K562 (cell line): Measurements from ENCODE around the gene NPEPL1. TPM values are rescaled to one million over a fixed set of nuclear protein-coding genes. Genes with fewer than 3 reads are reported as not detected.

Experiments
- BRF1 ChIP-seq: IDR thresholded peaks from 3 replicates; pipeline ENCODE4 v1.6.1; 2011; ENCODE audit warnings: borderline replicate concordance, mild to moderate bottlenecking; ENCODE audit not compliant: insufficient read length; ENCODE audit errors: extremely low read depth
- CREB5 ChIP-seq: fragments of 250-450 bp; sonication (Bioruptor Pico); IDR thresholded peaks from 2 replicates; pipeline ENCODE4 v1.5.0; 2020; ENCODE audit warnings: mild to moderate bottlenecking
- CTBP1 ChIP-seq: fragments of 450-650 bp; IDR thresholded peaks from 2 replicates; pipeline ENCODE4 v1.6.1; 2016; ENCODE audit warnings: borderline replicate concordance
- E2F1 ChIP-seq: sonication (generic); formaldehyde crosslinking; IDR thresholded peaks from 2 replicates; pipeline ENCODE4 v1.8.1; 2023; ENCODE audit warnings: mild to moderate bottlenecking, missing genetic modification reagents, moderate library complexity
- ETS2 ChIP-seq: IDR thresholded peaks from 2 replicates; pipeline ENCODE4 v1.6.1; 2016; ENCODE audit warnings: borderline replicate concordance, missing genetic modification characterization, mild to moderate bottlenecking, moderate library complexity, missing compliant biosample characterization; ENCODE audit not compliant: poor library complexity, severe bottlenecking
- HDGF ChIP-seq: fragments of 450-650 bp; IDR thresholded peaks from 2 replicates; pipeline ENCODE4 v1.6.1; 2016
- TFAP4 ChIP-seq: sonication (generic); formaldehyde crosslinking; IDR thresholded peaks from 2 replicates; pipeline ENCODE4 v1.8.0; 2022; ENCODE audit warnings: missing genetic modification reagents, mild to moderate bottlenecking, moderate library complexity, borderline replicate concordance
- TGIF2 ChIP-seq: sonication (generic); formaldehyde crosslinking; IDR thresholded peaks from 2 replicates; pipeline ENCODE4 v1.8.1; 2022; ENCODE audit warnings: mild to moderate bottlenecking, missing genetic modification reagents, moderate library complexity
- ZFP1 ChIP-seq: fragments of 450-650 bp; formaldehyde crosslinking; IDR thresholded peaks from 2 replicates; pipeline ENCODE4 v1.4.0; 2020; ENCODE audit warnings: mild to moderate bottlenecking, mixed read lengths
- ZNF239 ChIP-seq: fragments of 250-450 bp; sonication (Bioruptor Pico); IDR thresholded peaks from 2 replicates; pipeline ENCODE4 v1.4.0; 2020; ENCODE audit warnings: mild to moderate bottlenecking
- ZNF407 ChIP-seq: fragments of 450-650 bp; IDR thresholded peaks from 2 replicates; pipeline ENCODE4 v1.6.1; 2016; ENCODE audit warnings: low read depth
- ZNF586 ChIP-seq: fragments of 450-650 bp; formaldehyde crosslinking; conservative IDR thresholded peaks from 2 replicates; pipeline ENCODE4 v1.4.0; 2020; ENCODE audit warnings: mild to moderate bottlenecking, moderate library complexity
- polyA plus RNA-seq, 8 experiments: library from polyadenylated mRNA; depleted of rRNA in 4 of 8; stranded (reverse) in 5 of 8; unstranded in 3 of 8; fragments of >200 nt; fragmentation: Nextera tagmentation in 2 of 8; fragmentation: Illumina TruSeq in 1 of 8; extraction: Ambion mirVana in 2 of 8; extraction: Trizol in 1 of 8; gene quantifications; 2 replicates each; pipeline versions ENCODE4 v1.2.1 to v1.2.3, GENCODE V29; 2011 to 2014; ENCODE audit warnings: inconsistent platforms in 1 of 8, missing spikeins in 1 of 8
- total RNA-seq, 7 experiments: library from RNA; depleted of rRNA in 6 of 7; stranded (reverse); fragments of >200 nt in 6 of 7; fragmentation: Illumina TruSeq in 2 of 7; extraction: Trizol in 2 of 7; gene quantifications; 2 replicates each; pipeline versions ENCODE4 v1.2.1 to v1.2.3, GENCODE V29; 2011 to 2021; ENCODE audit warnings: low replicate concordance in 1 of 7
- TF ChIP-seq, protein P1 (sequence below): fragments of 450-650 bp; formaldehyde crosslinking; IDR thresholded peaks from 2 replicates; pipeline ENCODE4 v1.4.0; 2020; ENCODE audit warnings: mild to moderate bottlenecking, moderate library complexity

The NPEPL1 gene
- total and polyA plus RNA-seq, 9 of the 15 experiments (the other 6 are each of a cell fraction or from before 2014, with no cell fraction given) = 0.04 to 5.6 (median 0.94) TPM

DNA sequence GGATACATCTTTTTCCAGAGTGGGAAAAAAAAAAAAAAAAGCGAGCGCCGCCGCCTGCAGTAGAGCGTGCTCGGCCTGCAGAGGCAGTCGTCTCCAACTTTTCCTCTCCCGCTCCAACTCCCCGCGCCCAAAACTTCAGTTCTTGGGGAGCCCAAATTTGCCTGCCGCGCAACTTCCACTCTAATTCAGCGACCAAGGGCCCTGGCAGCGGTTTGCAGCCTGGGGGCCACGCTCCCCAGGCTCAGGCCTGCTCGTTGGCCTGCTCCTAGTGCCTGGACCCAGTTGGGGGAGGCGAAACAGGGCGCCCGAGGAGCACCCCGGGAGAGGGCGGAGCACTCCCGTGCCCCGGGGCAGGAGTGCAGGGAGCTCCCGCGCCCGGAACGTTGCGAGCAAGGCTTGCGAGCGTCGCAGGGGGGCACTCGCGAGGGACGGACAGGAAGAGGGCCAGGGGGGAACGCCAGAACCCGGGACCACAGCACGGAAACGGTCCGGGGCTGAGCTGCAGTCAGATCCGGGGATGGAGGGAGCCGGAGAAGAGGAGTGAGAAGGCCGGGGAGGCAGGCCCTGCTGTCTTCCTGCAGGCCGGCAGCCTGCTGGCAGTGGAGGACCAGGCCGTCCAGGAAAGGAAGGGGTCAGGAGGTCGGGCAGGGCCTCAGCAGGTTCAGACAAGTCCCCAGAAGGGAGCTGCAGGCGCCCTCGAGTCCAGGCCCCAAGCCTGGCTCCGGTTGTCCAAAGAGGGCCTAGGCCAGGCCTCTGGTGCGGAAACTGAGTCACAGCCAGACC lies 41.6 kb upstream of the NPEPL1 start, which contains the start of gene STX16 (continued):
- TF ChIP-seq, protein P1, sequence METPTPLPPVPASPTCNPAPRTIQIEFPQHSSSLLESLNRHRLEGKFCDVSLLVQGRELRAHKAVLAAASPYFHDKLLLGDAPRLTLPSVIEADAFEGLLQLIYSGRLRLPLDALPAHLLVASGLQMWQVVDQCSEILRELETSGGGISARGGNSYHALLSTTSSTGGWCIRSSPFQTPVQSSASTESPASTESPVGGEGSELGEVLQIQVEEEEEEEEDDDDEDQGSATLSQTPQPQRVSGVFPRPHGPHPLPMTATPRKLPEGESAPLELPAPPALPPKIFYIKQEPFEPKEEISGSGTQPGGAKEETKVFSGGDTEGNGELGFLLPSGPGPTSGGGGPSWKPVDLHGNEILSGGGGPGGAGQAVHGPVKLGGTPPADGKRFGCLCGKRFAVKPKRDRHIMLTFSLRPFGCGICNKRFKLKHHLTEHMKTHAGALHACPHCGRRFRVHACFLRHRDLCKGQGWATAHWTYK (CRISPR knock-in tag) = peak; percentile 70; the same call in 1 of the 2 replicates
- no peak for TF ChIP-seq ZNF586
- no peak for TF ChIP-seq BRF1
- TF ChIP-seq CREB5 (CRISPR knock-in tag) = no peak
- peak; percentile 97 for TF ChIP-seq CTBP1
- no peak for TF ChIP-seq ETS2 (tag)
- TF ChIP-seq TFAP4 (CRISPR knock-in tag) = peak; percentile 77
- peak; percentile 77; the same call in 1 of the 2 replicates for TF ChIP-seq E2F1 (CRISPR knock-in tag)
- peak; percentile 66 for TF ChIP-seq ZNF239 (CRISPR knock-in tag)
- no peak for TF ChIP-seq ZFP1 (CRISPR knock-in tag)
- TF ChIP-seq TGIF2 (CRISPR knock-in tag) = no peak
- TF ChIP-seq HDGF = no peak
- no peak for TF ChIP-seq ZNF407
